IMR-90 (cell line): Measurements from ENCODE around the gene PERM1. TPM values are rescaled to one million over a fixed set of nuclear protein-coding genes. Genes with fewer than 3 reads are reported as not detected.

Source experiments
- ATAC-seq: fragments of 200-7000 bp; cut with Tn5 transposase; 2 replicates; pipeline ENCODE4 v1.9.1; 2020; ENCODE audit warnings: low read depth, mild to moderate bottlenecking, moderate library complexity
- BruUV-seq: library from RNA; stranded (reverse); fragments of 400-500 nt; replicated peaks from 2 replicates; lab custom pipeline; 2021; lab: Mats Ljungman, UMichigan
- CTCF ChIA-PET: fragments of 300-600 bp; formaldehyde crosslinking; extraction: SDS; loops from one replicate; lab custom pipeline; 2021; ENCODE audit warnings: antibody characterized with exemption; lab: Yijun Ruan, JAX
- POLR2A ChIA-PET: fragments of 300-600 bp; sonication (Branson Sonifier 250); formaldehyde crosslinking; loops from one replicate; lab custom pipeline; 2022; ENCODE audit warnings: antibody characterized with exemption; ENCODE audit not compliant: unreplicated experiment; lab: Charles Lee
- DNase-seq: peaks from one replicate; pipeline ENCODE4 v3.0.0; 2013
- H2AFZ ChIP-seq: replicated peaks from 2 replicates; pipeline ENCODE3; 2013; ENCODE audit warnings: low read length, mild to moderate bottlenecking; ENCODE audit not compliant: poor library complexity
- H2AK5ac ChIP-seq: 2 replicates; pipeline ENCODE4 v1.6.1; 2013; ENCODE audit warnings: low read depth, low read length, inconsistent platforms
- H2AK9ac ChIP-seq: replicated peaks from 2 replicates; pipeline ENCODE3; 2013; ENCODE audit warnings: mild to moderate bottlenecking, low read depth, low read length, moderate library complexity; ENCODE audit not compliant: poor library complexity
- H2BK120ac ChIP-seq: 2 replicates; pipeline ENCODE4 v1.6.1; 2013; ENCODE audit warnings: low read depth, low read length, inconsistent platforms
- H2BK15ac ChIP-seq: 3 replicates; pipeline ENCODE4 v1.6.1; 2013; ENCODE audit warnings: low read depth, low read length, inconsistent platforms
- H2BK20ac ChIP-seq: 2 replicates; pipeline ENCODE4 v1.6.1; 2013; ENCODE audit warnings: low read depth, mild to moderate bottlenecking, inconsistent platforms, low read length, moderate library complexity
- H2BK5ac ChIP-seq: 2 replicates; pipeline ENCODE4 v1.6.1; 2013; ENCODE audit warnings: mild to moderate bottlenecking, low read depth, low read length, inconsistent platforms; ENCODE audit not compliant: poor library complexity, severe bottlenecking
- H3K14ac ChIP-seq: replicated peaks from 2 replicates; pipeline ENCODE4 v1.6.1; 2013; ENCODE audit warnings: low read depth, low read length, inconsistent platforms
- H3K18ac ChIP-seq: 2 replicates; pipeline ENCODE4 v1.6.1; 2013; ENCODE audit warnings: low read depth, low read length, control low read depth
- H3K23ac ChIP-seq: 2 replicates; pipeline ENCODE4 v1.6.1; 2013; ENCODE audit warnings: low read depth, low read length, inconsistent platforms
- H3K27ac ChIP-seq: 2 replicates; pipeline ENCODE4 v1.5.1; 2013; ENCODE audit warnings: mild to moderate bottlenecking, control low read depth, low read length; ENCODE audit not compliant: insufficient read depth
- H3K27me3 ChIP-seq: 2 replicates; pipeline ENCODE4 v1.6.1; 2013; ENCODE audit warnings: low read length; ENCODE audit not compliant: control insufficient read depth, insufficient read depth
- H3K36me3 ChIP-seq: 2 replicates; pipeline ENCODE4 v1.6.1; 2013; ENCODE audit warnings: low read length, mixed read lengths; ENCODE audit not compliant: control insufficient read depth, insufficient read depth
- H3K4ac ChIP-seq: 2 replicates; pipeline ENCODE4 v1.6.1; 2013; ENCODE audit warnings: low read depth, low read length, inconsistent platforms
- H3K4me1 ChIP-seq: 2 replicates; pipeline ENCODE4 v1.6.1; 2013; ENCODE audit warnings: low read length, mixed read lengths; ENCODE audit not compliant: control insufficient read depth, insufficient read depth
- H3K4me2 ChIP-seq: 2 replicates; pipeline ENCODE4 v1.6.1; 2013; ENCODE audit warnings: low read depth, mild to moderate bottlenecking, control low read depth, low read length, moderate library complexity
- H3K4me3 ChIP-seq: 2 replicates; pipeline ENCODE4 v1.5.1; 2013; ENCODE audit warnings: low read depth, mild to moderate bottlenecking, control low read depth, low read length, moderate library complexity; ENCODE audit not compliant: insufficient read depth
- H3K56ac ChIP-seq: 2 replicates; pipeline ENCODE4 v1.6.1; 2013; ENCODE audit warnings: low read length, inconsistent platforms; ENCODE audit not compliant: insufficient read depth; ENCODE audit errors: extremely low read depth
- H3K79me1 ChIP-seq, 2 experiments: 2 replicates each; pipeline ENCODE4 v1.6.1; 2013; ENCODE audit warnings: low read length in 2 of 2, inconsistent platforms in 1 of 2, low read depth in 1 of 2
- H3K9ac ChIP-seq: 2 replicates; pipeline ENCODE4 v1.6.1; 2013; ENCODE audit warnings: low read depth, low read length, control low read depth
- H3K9me1 ChIP-seq: 2 replicates; pipeline ENCODE4 v1.6.1; 2013; ENCODE audit warnings: low read length, inconsistent platforms; ENCODE audit not compliant: insufficient read depth
- H3K9me3 ChIP-seq: 2 replicates; pipeline ENCODE4 v1.6.1; 2013; ENCODE audit warnings: low read length; ENCODE audit not compliant: control insufficient read depth, insufficient read depth
- H4K20me1 ChIP-seq: 2 replicates; pipeline ENCODE4 v1.6.1; 2013; ENCODE audit warnings: low read length, inconsistent platforms; ENCODE audit not compliant: insufficient read depth
- H4K5ac ChIP-seq: 2 replicates; pipeline ENCODE4 v1.6.1; 2013; ENCODE audit warnings: mild to moderate bottlenecking, low read depth, low read length, control low read depth
- H4K8ac ChIP-seq, 2 experiments: 2 replicates each; pipeline ENCODE4 v1.6.1; 2013; ENCODE audit warnings: low read depth in 2 of 2, low read length in 2 of 2, control low read depth in 1 of 2, inconsistent platforms in 1 of 2
- H4K91ac ChIP-seq: 2 replicates; pipeline ENCODE4 v1.6.1; 2013; ENCODE audit warnings: low read depth, low read length, inconsistent platforms; ENCODE audit not compliant: insufficient read depth
- BHLHE40 ChIP-seq: fragments of 150-350 bp; IDR thresholded peaks from 2 replicates; pipeline ENCODE4 v1.6.1; 2016; ENCODE audit warnings: mild to moderate bottlenecking, low read depth, low read length
- CEBPB ChIP-seq: IDR thresholded peaks from 2 replicates; pipeline ENCODE4 v1.6.1; 2012; ENCODE audit warnings: low read depth, low read length, improper control_type of control experiment
- FOS ChIP-seq: fragments of 150-350 bp; IDR thresholded peaks from 2 replicates; pipeline ENCODE4 v1.6.1; 2016; ENCODE audit warnings: low read depth, low read length
- MAFK ChIP-seq: IDR thresholded peaks from 2 replicates; pipeline ENCODE4 v1.6.1; 2012; ENCODE audit warnings: low read depth, low read length, improper control_type of control experiment
- MAZ ChIP-seq: IDR thresholded peaks from 2 replicates; pipeline ENCODE4 v1.6.1; 2012; ENCODE audit warnings: low read depth, mild to moderate bottlenecking, low read length, improper control_type of control experiment, moderate library complexity, borderline replicate concordance
- MXI1 ChIP-seq: IDR thresholded peaks from 2 replicates; pipeline ENCODE4 v1.6.1; 2012; ENCODE audit warnings: low read depth, mild to moderate bottlenecking, low read length, moderate library complexity, borderline replicate concordance
- NFE2L2 ChIP-seq: fragments of 150-350 bp; IDR thresholded peaks from 2 replicates; pipeline ENCODE4 v1.6.1; 2016; ENCODE audit warnings: low read depth, mild to moderate bottlenecking, low read length
- POLR2A ChIP-seq: IDR thresholded peaks from 2 replicates; pipeline ENCODE4 v1.6.1; 2012; ENCODE audit warnings: mild to moderate bottlenecking, low read depth, low read length
- RAD21 ChIP-seq: IDR thresholded peaks from 2 replicates; pipeline ENCODE4 v1.6.1; 2012; ENCODE audit warnings: low read length, improper control_type of control experiment
- RCOR1 ChIP-seq: IDR thresholded peaks from 2 replicates; pipeline ENCODE4 v1.6.1; 2012; ENCODE audit warnings: mild to moderate bottlenecking, low read length, improper control_type of control experiment; ENCODE audit not compliant: insufficient replicate concordance
- RFX5 ChIP-seq: IDR thresholded peaks from 2 replicates; pipeline ENCODE4 v1.8.0; 2012; ENCODE audit warnings: low read depth, mild to moderate bottlenecking, low read length, moderate library complexity
- SMC3 ChIP-seq: fragments of 150-350 bp; IDR thresholded peaks from 2 replicates; pipeline ENCODE4 v1.6.1; 2016; ENCODE audit warnings: low read depth, mild to moderate bottlenecking, antibody characterized with exemption, low read length, moderate library complexity
- USF2 ChIP-seq: fragments of 150-350 bp; IDR thresholded peaks from 2 replicates; pipeline ENCODE4 v1.6.1; 2017; ENCODE audit warnings: mild to moderate bottlenecking, antibody characterized with exemption, low read length, low read depth
- WGBS, 2 experiments: methylation state at CpG; one replicate each; pipeline versions ENCODE4 v1.1.5 to v1.1.7; 2013; ENCODE audit warnings: missing lambda C conversion rate in 2 of 2; ENCODE audit not compliant: insufficient read length in 1 of 2; ENCODE audit errors: extremely low coverage in 2 of 2; 5-methylcytosine and 5-hydroxymethylcytosine counted together
- dilution Hi-C: fragments of 300-500 bp; cut with HindIII; formaldehyde crosslinking; loops from one replicate; pipeline ENCODE4 v1.14.3; 2018; ENCODE audit warnings: low sequenced_read_pairs; ENCODE audit not compliant: unreplicated experiment
- in situ Hi-C: fragments of 300-500 bp; cut with MboI; formaldehyde crosslinking; loops from 3 replicates; pipeline ENCODE4 v1.14.3; 2019; ENCODE audit warnings: low sequenced_read_pairs, inconsistent platforms, mixed read lengths
- intact Hi-C: fragments of 100-400 bp; cut with micrococcal nuclease; formaldehyde crosslinking; loops from 2 replicates; pipeline ENCODE4 v1.10.0; 2022
- polyA plus RNA-seq, 3 experiments: library from polyadenylated mRNA; depleted of rRNA; stranded (reverse); fragments of >200 nt; gene quantifications; 2 replicates each; pipeline ENCODE4 v1.2.3, GENCODE V29; 2012; ENCODE audit warnings: low replicate concordance in 1 of 3
- total RNA-seq: library from RNA; depleted of rRNA; stranded (reverse); fragments of >200 nt; gene quantifications from 2 replicates; pipeline ENCODE4 v1.2.3, GENCODE V29; 2012

The PERM1 gene
- total and polyA plus RNA-seq, 2 of the 4 experiments (the other 2 are of a cell fraction): not detected

DNA sequence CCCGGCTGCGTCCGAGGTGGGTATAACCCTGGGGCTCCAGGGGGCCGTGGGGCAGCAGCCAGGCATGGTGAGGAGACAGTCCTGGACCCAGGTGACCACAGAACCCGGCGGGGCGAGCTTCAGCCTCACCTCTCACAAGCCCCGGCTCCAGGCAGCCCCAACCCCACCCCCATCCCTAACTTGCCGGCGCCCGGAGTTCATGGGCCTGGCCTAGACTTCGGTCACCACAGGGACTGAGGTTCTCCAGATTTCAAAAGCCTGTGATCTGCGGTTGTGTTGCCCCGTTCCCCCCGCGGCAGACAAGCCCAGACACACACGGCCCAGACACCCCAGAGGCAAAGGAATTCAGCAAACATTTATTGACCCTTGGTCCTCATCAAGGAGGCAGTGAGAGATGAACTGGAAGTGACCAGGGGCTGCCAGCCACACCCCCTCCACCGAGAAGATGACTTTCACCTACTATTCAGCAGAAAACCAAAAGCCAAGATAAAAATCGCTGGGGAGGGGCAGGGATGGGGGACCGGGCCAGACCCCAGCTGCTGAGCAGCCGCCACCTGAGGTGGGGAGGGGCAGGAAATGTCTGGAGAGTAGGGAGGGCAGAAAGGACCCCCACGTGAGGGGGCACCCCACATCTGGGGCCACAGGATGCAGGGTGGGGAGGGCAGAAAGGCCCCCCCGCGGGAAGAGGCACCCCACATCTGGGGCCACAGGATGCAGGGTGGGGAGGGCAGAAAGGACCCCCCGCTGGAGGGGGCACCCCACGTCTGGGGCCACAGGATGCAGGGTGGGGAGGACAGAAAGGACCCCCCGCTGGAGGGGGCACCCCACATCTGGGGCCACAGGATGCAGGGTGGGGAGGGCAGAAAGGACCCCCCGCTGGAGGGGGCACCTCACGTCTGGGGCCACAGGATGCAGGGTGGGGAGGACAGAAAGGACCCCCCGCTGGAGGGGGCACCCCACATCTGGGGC lies 14.1 kb upstream of the PERM1 start:
- Histone ChIP-seq H2BK20ac (no peak overlapping the region), H3K36me3 (no peaks in the 10 kb centered on the region), H2AK5ac (no peak overlapping the region), H2BK120ac (no peak overlapping the region), H4K91ac (no peak overlapping the region), H4K20me1 (peaks cover 4% of the 10 kb centered on the region; the same call in 1 of the 2 replicates), H2BK15ac (no peak overlapping the region), H4K5ac (no peak overlapping the region), H3K56ac (no peak overlapping the region), H3K23ac (no peak overlapping the region), H4K8ac (no peak overlapping the region), H2BK5ac (no peak overlapping the region), H3K27me3 (no peaks in the 10 kb centered on the region), H3K18ac (no peak overlapping the region), H3K9me3 (peaks cover 10% of the 10 kb centered on the region), H2AK9ac (peak overlapping the region; percentile 33), H3K9ac (no peak overlapping the region), H3K4me3 (no peak overlapping the region), H3K27ac (no peak overlapping the region), H3K14ac (no peak overlapping the region), H3K79me1 (peaks cover 2 to 19% of the 10 kb centered on the region in 2 experiments; a peak in 3 of 4 replicates), H2AFZ (no peak overlapping the region), H3K4ac (no peak overlapping the region), H3K4me1 (peaks cover 4% of the 10 kb centered on the region; the same call in 1 of the 2 replicates), H3K4me2 (no peak overlapping the region), H3K9me1 (no peaks in the 10 kb centered on the region)
- DNase-seq: no peak
- intact Hi-C loops (no loop called here), in situ Hi-C loops (no loop called here), dilution Hi-C loops (no loop called here)
- BruUV-seq: no TSS peak
- CTCF ChIA-PET: no interaction called here
- POLR2A ChIA-PET: no interaction called here
- WGBS, 2 experiments: 78% methylated on average over 4 of the region's 30 CpGs; no CpG with 5 or more reads in 1 of the 2 experiments
- ATAC-seq: no peak
- TF ChIP-seq USF2 (no peak), CEBPB (no peak), NFE2L2 (no peak), FOS (no peak), MAFK (no peak), MXI1 (no peak), RCOR1 (no peak), BHLHE40 (no peak), POLR2A (peak; percentile 49; the same call in 1 of the 2 replicates), SMC3 (no peak), MAZ (peak; percentile 23; the same call in 1 of the 2 replicates), RFX5 (no peak), RAD21 (no peak)
